ENCODE data around the gene ZNF354C.

DNA sequence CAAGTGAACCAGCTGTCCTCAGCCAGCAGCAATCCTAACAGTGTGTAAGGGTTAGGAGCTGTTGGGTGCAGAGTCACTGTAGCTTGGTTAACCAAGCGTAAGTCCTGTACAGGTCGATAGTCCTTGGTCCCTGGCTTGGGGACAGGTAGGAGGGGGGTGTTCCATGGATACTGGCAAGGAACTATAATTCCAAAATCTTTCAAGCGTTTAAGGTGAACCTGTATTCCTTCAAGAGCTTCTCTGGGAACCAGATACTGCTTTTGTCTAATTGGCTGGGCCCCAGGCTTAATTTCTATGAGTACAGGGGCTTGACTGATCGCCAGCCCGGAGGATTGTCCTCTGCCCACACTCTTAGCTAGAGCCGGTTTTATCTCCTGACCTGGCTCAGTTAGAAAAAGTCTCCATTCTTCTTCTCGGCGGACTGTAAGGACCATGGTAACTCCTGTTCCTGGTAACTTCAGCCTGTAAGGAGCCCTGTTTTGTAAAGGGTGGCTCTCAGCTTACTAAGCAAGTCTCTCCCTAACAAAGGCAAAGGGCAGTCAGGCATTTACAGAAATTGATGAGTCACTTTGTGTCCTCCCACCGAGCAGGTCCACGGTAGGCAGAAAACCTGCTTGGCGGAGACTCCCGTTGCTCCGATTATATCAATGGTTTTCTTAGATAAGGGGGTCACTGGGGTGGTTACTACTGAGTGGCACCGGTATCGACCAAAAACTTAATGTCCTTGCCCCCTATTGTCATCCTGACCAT is 6.0 kb upstream of the ZNF354C start:
- TF ChIP-seq, protein P1, sequence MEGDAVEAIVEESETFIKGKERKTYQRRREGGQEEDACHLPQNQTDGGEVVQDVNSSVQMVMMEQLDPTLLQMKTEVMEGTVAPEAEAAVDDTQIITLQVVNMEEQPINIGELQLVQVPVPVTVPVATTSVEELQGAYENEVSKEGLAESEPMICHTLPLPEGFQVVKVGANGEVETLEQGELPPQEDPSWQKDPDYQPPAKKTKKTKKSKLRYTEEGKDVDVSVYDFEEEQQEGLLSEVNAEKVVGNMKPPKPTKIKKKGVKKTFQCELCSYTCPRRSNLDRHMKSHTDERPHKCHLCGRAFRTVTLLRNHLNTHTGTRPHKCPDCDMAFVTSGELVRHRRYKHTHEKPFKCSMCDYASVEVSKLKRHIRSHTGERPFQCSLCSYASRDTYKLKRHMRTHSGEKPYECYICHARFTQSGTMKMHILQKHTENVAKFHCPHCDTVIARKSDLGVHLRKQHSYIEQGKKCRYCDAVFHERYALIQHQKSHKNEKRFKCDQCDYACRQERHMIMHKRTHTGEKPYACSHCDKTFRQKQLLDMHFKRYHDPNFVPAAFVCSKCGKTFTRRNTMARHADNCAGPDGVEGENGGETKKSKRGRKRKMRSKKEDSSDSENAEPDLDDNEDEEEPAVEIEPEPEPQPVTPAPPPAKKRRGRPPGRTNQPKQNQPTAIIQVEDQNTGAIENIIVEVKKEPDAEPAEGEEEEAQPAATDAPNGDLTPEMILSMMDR (IDR thresholded peaks at IDR 0.05; ENCODE audit: insufficient read depth, low read depth, low read length) = no peak
- no peak for TF ChIP-seq EZH2 (IDR thresholded peaks at IDR 0.05; ENCODE audit: insufficient read depth, low read length)
